HEK293 (cell line): ENCODE measurements around the gene EYS.

Experiments used
- CTCF ChIA-PET: fragments of 350-600 bp; formaldehyde crosslinking; extraction: SDS; loops from one replicate; lab custom pipeline; 2021; ENCODE audit warnings: antibody characterized with exemption; lab: Yijun Ruan, JAX
- POLR2A ChIA-PET: fragments of 300-600 bp; formaldehyde crosslinking; extraction: SDS; loops from one replicate; lab custom pipeline; 2020; ENCODE audit warnings: antibody characterized with exemption, inconsistent platforms; lab: Yijun Ruan, JAX
- H3K27ac ChIP-seq: fragments of 200-500 bp; sonication (Bioruptor generic); 2 replicates; pipeline ENCODE4 v1.5.1; 2014; ENCODE audit warnings: low read depth, low read length, control low read depth, inconsistent platforms; ENCODE audit errors: extremely low read depth
- H3K36me3 ChIP-seq, 2 experiments: fragments of 200-500 bp in 1 of 2; sonication (Bioruptor generic) in 1 of 2; 1 replicate in 1 of 2; 2 replicates in 1 of 2; pipeline ENCODE4 v1.5.1; 2014 to 2017; ENCODE audit warnings: inconsistent platforms in 2 of 2, low read length in 2 of 2; ENCODE audit not compliant: control insufficient read depth in 2 of 2, insufficient read depth in 1 of 2
- H3K4me1 ChIP-seq: fragments of 200-500 bp; sonication (Bioruptor generic); 2 replicates; pipeline ENCODE4 v1.5.1; 2014; ENCODE audit warnings: mild to moderate bottlenecking, low read length, inconsistent platforms; ENCODE audit not compliant: control insufficient read depth, insufficient read depth
- H3K4me3 ChIP-seq: 2 replicates; pipeline ENCODE4 v1.5.1; 2011; ENCODE audit warnings: low read depth, mild to moderate bottlenecking, control low read depth, low read length, moderate library complexity
- H3K9me3 ChIP-seq: fragments of 200-500 bp; sonication (Bioruptor generic); 2 replicates; pipeline ENCODE4 v1.5.1; 2014; ENCODE audit warnings: low read depth, low read length, inconsistent platforms; ENCODE audit not compliant: control insufficient read depth, insufficient read depth
- BCL11A ChIP-seq: fragments of 450-650 bp; formaldehyde crosslinking; IDR thresholded peaks from 2 replicates; pipeline ENCODE4 v1.5.1; 2016; ENCODE audit warnings: low read depth, missing biosample characterization, missing genetic modification characterization
- KLF10 ChIP-seq: fragments of 450-650 bp; IDR thresholded peaks from 2 replicates; pipeline ENCODE4 v1.5.1; 2018; ENCODE audit warnings: missing biosample characterization, mild to moderate bottlenecking, missing genetic modification characterization
- SCRT1 ChIP-seq: fragments of 450-650 bp; formaldehyde crosslinking; IDR thresholded peaks from 2 replicates; pipeline ENCODE4 v1.5.1; 2016; ENCODE audit warnings: missing biosample characterization, missing genetic modification characterization, borderline replicate concordance
- SP2 ChIP-seq: fragments of 450-650 bp; formaldehyde crosslinking; IDR thresholded peaks from 2 replicates; pipeline ENCODE4 v1.5.1; 2016; ENCODE audit warnings: missing biosample characterization, missing genetic modification characterization
- TCF7L2 ChIP-seq: IDR thresholded peaks from 2 replicates; pipeline ENCODE4 v1.6.1; 2011; ENCODE audit warnings: low read depth, mild to moderate bottlenecking, inconsistent platforms, low read length, moderate library complexity, borderline replicate concordance
- ZBTB1 ChIP-seq: fragments of 450-650 bp; formaldehyde crosslinking; IDR thresholded peaks from 2 replicates; pipeline ENCODE4 v1.5.1; 2016; ENCODE audit warnings: missing biosample characterization, missing genetic modification characterization
- ZNF19 ChIP-seq: fragments of 450-650 bp; formaldehyde crosslinking; IDR thresholded peaks from 2 replicates; pipeline ENCODE4; 2016; ENCODE audit warnings: missing biosample characterization, missing genetic modification characterization, low read depth
- ZNF202 ChIP-seq: fragments of 450-650 bp; formaldehyde crosslinking; IDR thresholded peaks from 2 replicates; pipeline ENCODE4 v1.5.1; 2016; ENCODE audit warnings: missing biosample characterization, missing genetic modification characterization, borderline replicate concordance
- ZNF266 ChIP-seq: fragments of 450-650 bp; formaldehyde crosslinking; IDR thresholded peaks from 2 replicates; pipeline ENCODE4 v1.5.1; 2016; ENCODE audit warnings: missing biosample characterization, missing genetic modification characterization, low read depth
- ZNF394 ChIP-seq: fragments of 450-650 bp; formaldehyde crosslinking; IDR thresholded peaks from 2 replicates; pipeline ENCODE4 v1.5.1; 2016; ENCODE audit warnings: missing biosample characterization, missing genetic modification characterization, mild to moderate bottlenecking, moderate library complexity, borderline replicate concordance
- ZNF501 ChIP-seq: fragments of 450-650 bp; formaldehyde crosslinking; IDR thresholded peaks from 2 replicates; pipeline ENCODE4 v1.5.1; 2016; ENCODE audit warnings: missing biosample characterization, missing genetic modification characterization
- ZNF558 ChIP-seq: fragments of 450-650 bp; formaldehyde crosslinking; IDR thresholded peaks from 2 replicates; pipeline ENCODE4 v1.5.1; 2016; ENCODE audit warnings: missing biosample characterization, missing genetic modification characterization
- ZNF585B ChIP-seq: fragments of 450-650 bp; formaldehyde crosslinking; IDR thresholded peaks from 2 replicates; pipeline ENCODE4 v1.5.1; 2016; ENCODE audit warnings: missing biosample characterization, missing genetic modification characterization
- ZNF610 ChIP-seq: fragments of 450-650 bp; formaldehyde crosslinking; IDR thresholded peaks from 2 replicates; pipeline ENCODE4 v1.5.1; 2016; ENCODE audit warnings: missing biosample characterization, missing genetic modification characterization, borderline replicate concordance
- ZNF692 ChIP-seq: fragments of 450-650 bp; formaldehyde crosslinking; IDR thresholded peaks from 2 replicates; pipeline ENCODE4 v1.5.1; 2016; ENCODE audit warnings: missing biosample characterization, missing genetic modification characterization
- TF ChIP-seq, protein P1 (sequence below): fragments of 450-650 bp; formaldehyde crosslinking; IDR thresholded peaks from 2 replicates; pipeline ENCODE4 v1.5.1; 2016; ENCODE audit warnings: missing biosample characterization, missing genetic modification characterization
- TF ChIP-seq, protein P2 (sequence below): fragments of 450-650 bp; formaldehyde crosslinking; IDR thresholded peaks from 2 replicates; pipeline ENCODE4 v1.5.1; 2017; ENCODE audit warnings: missing biosample characterization, missing genetic modification characterization
- TF ChIP-seq, protein P3 (sequence below): fragments of 450-650 bp; formaldehyde crosslinking; IDR thresholded peaks from 2 replicates; pipeline ENCODE4 v1.5.1; 2016; ENCODE audit warnings: missing biosample characterization, missing genetic modification characterization
- TF ChIP-seq, protein P4 (sequence below): fragments of 450-650 bp; formaldehyde crosslinking; IDR thresholded peaks from 2 replicates; pipeline ENCODE4 v1.5.1; 2017; ENCODE audit warnings: missing biosample characterization, missing genetic modification characterization

The EYS gene

GRCh38 chr6:65262241-65262640, 444.8 kb downstream of the EYS start (continued):
- TF ChIP-seq ZNF692 (tag by site-specific recombination) (no peak), BCL11A (no peak), SCRT1 (tag by site-specific recombination) (no peak), ZNF501 (no peak), ZNF585B (no peak), TCF7L2 (no peak), ZNF558 (tag by site-specific recombination) (no peak)
- TF ChIP-seq, all 188 proteins: peak for 0

DNA sequence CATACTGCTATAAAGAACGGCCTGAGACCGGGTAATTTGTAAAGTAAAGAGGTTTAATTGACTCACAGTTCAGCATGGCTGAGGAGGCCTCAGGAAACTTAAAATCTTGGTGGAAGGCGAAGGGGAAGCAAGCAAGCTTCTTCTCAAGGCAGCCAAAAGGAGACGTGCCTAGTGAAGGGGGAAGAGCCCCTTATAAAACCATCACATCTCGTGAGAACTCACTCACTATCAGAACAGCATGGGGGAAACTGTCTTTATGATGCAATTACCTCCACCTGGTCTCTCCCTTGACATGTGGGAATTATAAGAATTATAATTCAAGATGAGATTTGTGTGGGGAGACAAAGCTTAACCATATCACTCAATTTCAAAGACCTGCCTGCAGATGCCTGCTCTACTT, 447.0 kb downstream of the EYS start:
- ChIA-PET CTCF (no interaction called here), POLR2A (no interaction called here)
- Histone ChIP-seq H3K27ac (no peak overlapping the region), H3K9me3 (no peaks in the 10 kb centered on the region), H3K4me3 (no peak overlapping the region), H3K4me1 (no peaks in the 10 kb centered on the region), H3K36me3 (no peaks in the 10 kb centered on the region)
- no peak for TF ChIP-seq KLF10 (tag by site-specific recombination)
- TF ChIP-seq, protein P1, sequence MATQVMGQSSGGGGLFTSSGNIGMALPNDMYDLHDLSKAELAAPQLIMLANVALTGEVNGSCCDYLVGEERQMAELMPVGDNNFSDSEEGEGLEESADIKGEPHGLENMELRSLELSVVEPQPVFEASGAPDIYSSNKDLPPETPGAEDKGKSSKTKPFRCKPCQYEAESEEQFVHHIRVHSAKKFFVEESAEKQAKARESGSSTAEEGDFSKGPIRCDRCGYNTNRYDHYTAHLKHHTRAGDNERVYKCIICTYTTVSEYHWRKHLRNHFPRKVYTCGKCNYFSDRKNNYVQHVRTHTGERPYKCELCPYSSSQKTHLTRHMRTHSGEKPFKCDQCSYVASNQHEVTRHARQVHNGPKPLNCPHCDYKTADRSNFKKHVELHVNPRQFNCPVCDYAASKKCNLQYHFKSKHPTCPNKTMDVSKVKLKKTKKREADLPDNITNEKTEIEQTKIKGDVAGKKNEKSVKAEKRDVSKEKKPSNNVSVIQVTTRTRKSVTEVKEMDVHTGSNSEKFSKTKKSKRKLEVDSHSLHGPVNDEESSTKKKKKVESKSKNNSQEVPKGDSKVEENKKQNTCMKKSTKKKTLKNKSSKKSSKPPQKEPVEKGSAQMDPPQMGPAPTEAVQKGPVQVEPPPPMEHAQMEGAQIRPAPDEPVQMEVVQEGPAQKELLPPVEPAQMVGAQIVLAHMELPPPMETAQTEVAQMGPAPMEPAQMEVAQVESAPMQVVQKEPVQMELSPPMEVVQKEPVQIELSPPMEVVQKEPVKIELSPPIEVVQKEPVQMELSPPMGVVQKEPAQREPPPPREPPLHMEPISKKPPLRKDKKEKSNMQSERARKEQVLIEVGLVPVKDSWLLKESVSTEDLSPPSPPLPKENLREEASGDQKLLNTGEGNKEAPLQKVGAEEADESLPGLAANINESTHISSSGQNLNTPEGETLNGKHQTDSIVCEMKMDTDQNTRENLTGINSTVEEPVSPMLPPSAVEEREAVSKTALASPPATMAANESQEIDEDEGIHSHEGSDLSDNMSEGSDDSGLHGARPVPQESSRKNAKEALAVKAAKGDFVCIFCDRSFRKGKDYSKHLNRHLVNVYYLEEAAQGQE (tag by site-specific recombination), result no peak
- TF ChIP-seq ZBTB1, result no peak
- TF ChIP-seq ZNF19 (tag by site-specific recombination), result no peak

GRCh38 chr6:65259059-65259458, 448.0 kb downstream of the EYS start:
- Histone ChIP-seq H3K4me3 (no peak overlapping the region), H3K4me1 (no peaks in the 10 kb centered on the region), H3K9me3 (no peaks in the 10 kb centered on the region), H3K27ac (no peak overlapping the region), H3K36me3 (no peaks in the 10 kb centered on the region)
- ChIA-PET POLR2A (no interaction called here), CTCF (interaction anchor here (0.6 kb wide), 1 partner anchor 305 kb away, joined by 3 read pairs; no protein-coding TSS in a partner anchor)
- TF ChIP-seq SP2 (tag by site-specific recombination), result no peak
- TF ChIP-seq, protein P2, sequence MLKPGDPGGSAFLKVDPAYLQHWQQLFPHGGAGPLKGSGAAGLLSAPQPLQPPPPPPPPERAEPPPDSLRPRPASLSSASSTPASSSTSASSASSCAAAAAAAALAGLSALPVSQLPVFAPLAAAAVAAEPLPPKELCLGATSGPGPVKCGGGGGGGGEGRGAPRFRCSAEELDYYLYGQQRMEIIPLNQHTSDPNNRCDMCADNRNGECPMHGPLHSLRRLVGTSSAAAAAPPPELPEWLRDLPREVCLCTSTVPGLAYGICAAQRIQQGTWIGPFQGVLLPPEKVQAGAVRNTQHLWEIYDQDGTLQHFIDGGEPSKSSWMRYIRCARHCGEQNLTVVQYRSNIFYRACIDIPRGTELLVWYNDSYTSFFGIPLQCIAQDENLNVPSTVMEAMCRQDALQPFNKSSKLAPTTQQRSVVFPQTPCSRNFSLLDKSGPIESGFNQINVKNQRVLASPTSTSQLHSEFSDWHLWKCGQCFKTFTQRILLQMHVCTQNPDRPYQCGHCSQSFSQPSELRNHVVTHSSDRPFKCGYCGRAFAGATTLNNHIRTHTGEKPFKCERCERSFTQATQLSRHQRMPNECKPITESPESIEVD (tag by site-specific recombination), result no peak
- no peak for TF ChIP-seq ZNF394
- TF ChIP-seq ZNF202 (tag by site-specific recombination), result no peak
- TF ChIP-seq, protein P3, sequence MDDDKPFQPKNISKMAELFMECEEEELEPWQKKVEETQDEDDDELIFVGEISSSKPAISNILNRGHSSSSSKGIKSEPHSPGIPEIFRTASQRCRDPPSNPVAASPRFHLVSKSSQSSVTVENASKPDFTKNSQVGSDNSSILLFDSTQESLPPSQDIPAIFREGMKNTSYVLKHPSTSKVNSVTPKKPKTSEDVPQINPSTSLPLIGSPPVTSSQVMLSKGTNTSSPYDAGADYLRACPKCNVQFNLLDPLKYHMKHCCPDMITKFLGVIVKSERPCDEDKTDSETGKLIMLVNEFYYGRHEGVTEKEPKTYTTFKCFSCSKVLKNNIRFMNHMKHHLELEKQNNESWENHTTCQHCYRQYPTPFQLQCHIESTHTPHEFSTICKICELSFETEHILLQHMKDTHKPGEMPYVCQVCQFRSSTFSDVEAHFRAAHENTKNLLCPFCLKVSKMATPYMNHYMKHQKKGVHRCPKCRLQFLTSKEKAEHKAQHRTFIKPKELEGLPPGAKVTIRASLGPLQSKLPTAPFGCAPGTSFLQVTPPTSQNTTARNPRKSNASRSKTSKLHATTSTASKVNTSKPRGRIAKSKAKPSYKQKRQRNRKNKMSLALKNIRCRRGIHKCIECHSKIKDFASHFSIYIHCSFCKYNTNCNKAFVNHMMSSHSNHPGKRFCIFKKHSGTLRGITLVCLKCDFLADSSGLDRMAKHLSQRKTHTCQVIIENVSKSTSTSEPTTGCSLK, result no peak
- TF ChIP-seq ZNF610 (tag by site-specific recombination), result no peak
- no peak for TF ChIP-seq ZNF266 (tag by site-specific recombination)
- TF ChIP-seq, protein P1 (tag by site-specific recombination), result no peak
- TF ChIP-seq, protein P4, sequence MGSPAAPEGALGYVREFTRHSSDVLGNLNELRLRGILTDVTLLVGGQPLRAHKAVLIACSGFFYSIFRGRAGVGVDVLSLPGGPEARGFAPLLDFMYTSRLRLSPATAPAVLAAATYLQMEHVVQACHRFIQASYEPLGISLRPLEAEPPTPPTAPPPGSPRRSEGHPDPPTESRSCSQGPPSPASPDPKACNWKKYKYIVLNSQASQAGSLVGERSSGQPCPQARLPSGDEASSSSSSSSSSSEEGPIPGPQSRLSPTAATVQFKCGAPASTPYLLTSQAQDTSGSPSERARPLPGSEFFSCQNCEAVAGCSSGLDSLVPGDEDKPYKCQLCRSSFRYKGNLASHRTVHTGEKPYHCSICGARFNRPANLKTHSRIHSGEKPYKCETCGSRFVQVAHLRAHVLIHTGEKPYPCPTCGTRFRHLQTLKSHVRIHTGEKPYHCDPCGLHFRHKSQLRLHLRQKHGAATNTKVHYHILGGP (tag by site-specific recombination), result no peak
